ENCODE data around the gene ARID5B. TPM values are rescaled to one million over a fixed set of nuclear protein-coding genes. Genes with fewer than 3 reads are reported as not detected.
A peak's percentile ranks its signal among the peaks of the same experiment; 100 is the strongest.

Gene ARID5B
- total and polyA plus RNA-seq, 7 donors: 8.5 to 166 (median 75.9) TPM

- H3K9me3 ChIP-seq: no peaks in the 10 kb centered on the region
- H3K4me1 ChIP-seq: peaks cover 29% of the 10 kb centered on the region
- whole genome bisulfite sequencing, 3 donors: 79 to 88% (median 86%) methylated on average over 2 of the region's 2 CpGs
- no peak overlapping the region for H3K27ac ChIP-seq
- no peak for TF ChIP-seq CTCF (IDR thresholded peaks at IDR 0.05)
- DNase-seq: no peak
- ATAC-seq: no peak
- no peaks in the 10 kb centered on the region for H3K27me3 ChIP-seq (ENCODE audit: insufficient read depth in 3 of 3, low read length in 2 of 3)
- no peak overlapping the region for H3K4me3 ChIP-seq
- intact Hi-C loops (cut with DNase I): no loop called here
- no peaks in the 10 kb centered on the region for H3K36me3 ChIP-seq (ENCODE audit: insufficient read depth in 1 of 2, low read depth in 1 of 2)
Observed at GRCh38 chr10:61959814-61960213, 58.3 kb downstream of the ARID5B start.

- H3K9me3 ChIP-seq: no peaks in the 10 kb centered on the region
- intact Hi-C loops (cut with DNase I): no loop called here
- WGBS, 3 donors: 86 to 95% (median 89%) methylated on average over 2 of the region's 2 CpGs
- no peak overlapping the region for H3K27ac ChIP-seq
- H3K4me1 ChIP-seq: peaks cover 32% of the 10 kb centered on the region
- no peak for TF ChIP-seq CTCF (IDR thresholded peaks at IDR 0.05)
- no peak for DNase-seq
- H3K36me3 ChIP-seq (ENCODE audit: insufficient read depth in 1 of 2, low read depth in 1 of 2): no peaks in the 10 kb centered on the region
- no peaks in the 10 kb centered on the region for H3K27me3 ChIP-seq (ENCODE audit: insufficient read depth in 3 of 3, low read length in 2 of 3)
- ATAC-seq: no peak
- H3K4me3 ChIP-seq: no peak overlapping the region
Observed at GRCh38 chr10:61960396-61961120, 59.1 kb downstream of the ARID5B start.

- no peaks in the 10 kb centered on the region for H3K27me3 ChIP-seq (ENCODE audit: insufficient read depth in 3 of 3, low read length in 2 of 3)
- 68 to 75% (median 75%) methylated on average over 8 of the region's 8 CpGs for WGBS, 3 donors
- H3K4me1 ChIP-seq: peaks cover 32% of the 10 kb centered on the region
- ATAC-seq (no peak), DNase-seq (no peak)
- H3K27ac ChIP-seq: no peak overlapping the region
- H3K9me3 ChIP-seq: no peaks in the 10 kb centered on the region
- no peaks in the 10 kb centered on the region for H3K36me3 ChIP-seq (ENCODE audit: insufficient read depth in 1 of 2, low read depth in 1 of 2)
- no peak for TF ChIP-seq CTCF (IDR thresholded peaks at IDR 0.05)
- intact Hi-C loops (cut with DNase I): no loop called here
- H3K4me3 ChIP-seq: no peak overlapping the region
Observed at GRCh38 chr10:61961278-61961677, 59.8 kb downstream of the ARID5B start.

GRCh38 chr10:61962971-61963370 is 61.5 kb downstream of the ARID5B start:
- 91 to 94% (median 93%) methylated on average over 4 of the region's 4 CpGs for WGBS, 3 donors
- Histone ChIP-seq H3K4me3 (no peak overlapping the region), H3K27ac (peak overlapping the region; percentile 39), H3K27me3 (ENCODE audit: insufficient read depth in 3 of 3, low read length in 2 of 3) (no peaks in the 10 kb centered on the region), H3K9me3 (no peaks in the 10 kb centered on the region), H3K4me1 (peaks cover 32% of the 10 kb centered on the region), H3K36me3 (ENCODE audit: insufficient read depth in 1 of 2, low read depth in 1 of 2) (no peaks in the 10 kb centered on the region)
- intact Hi-C loops (cut with DNase I): no loop called here
- no peak for ATAC-seq
- TF ChIP-seq CTCF (IDR thresholded peaks at IDR 0.05): no peak
- DNase-seq: no peak

- no peaks in the 10 kb centered on the region for H3K36me3 ChIP-seq (ENCODE audit: insufficient read depth in 1 of 2, low read depth in 1 of 2)
- DNase-seq: no peak
- H3K4me3 ChIP-seq: peak overlapping the region; percentile 45
- intact Hi-C loops (cut with DNase I): no loop called here
- no peaks in the 10 kb centered on the region for H3K9me3 ChIP-seq
- no peak for TF ChIP-seq CTCF (IDR thresholded peaks at IDR 0.05)
- peak overlapping the region; percentile 39 for H3K27ac ChIP-seq
- H3K27me3 ChIP-seq (ENCODE audit: insufficient read depth in 3 of 3, low read length in 2 of 3): no peaks in the 10 kb centered on the region
- peaks cover 32% of the 10 kb centered on the region for H3K4me1 ChIP-seq
- ATAC-seq: no peak
- 37 to 62% (median 38%) methylated on average over 2 of the region's 2 CpGs for WGBS, 3 donors
Observed at GRCh38 chr10:61963669-61964058, 62.2 kb downstream of the ARID5B start.

Measured in psoas muscle (tissue), 8 donors.